BLaER1 treated with 17β-estradiol and CSF1 and Interleukin-3, amounts not matched to agents 10 nM and 100 nM (cell line): ENCODE data around the gene PDE1C.
A peak's percentile ranks its signal among the peaks of the same experiment; 100 is the strongest.

ENCODE experiments used
- H3K27ac ChIP-seq, 11 experiments: shearing (Covaris generic); formaldehyde crosslinking; 2 replicates each; pipeline ENCODE4 v1.8.1; 2022
- H3K27me3 ChIP-seq, 11 experiments: shearing (Covaris generic); formaldehyde crosslinking; 2 replicates each; pipeline ENCODE4 v1.8.1; 2022
- H3K36me3 ChIP-seq, 11 experiments: shearing (Covaris generic); formaldehyde crosslinking; 2 replicates each; pipeline ENCODE4 v1.8.1; 2022
- H3K4me1 ChIP-seq, 10 experiments: shearing (Covaris generic); formaldehyde crosslinking; 2 replicates each; pipeline ENCODE4 v1.8.1; 2022
- H3K4me2 ChIP-seq, 11 experiments: shearing (Covaris generic); formaldehyde crosslinking; 2 replicates each; pipeline ENCODE4 v1.8.1; 2022
- H3K4me3 ChIP-seq, 10 experiments: shearing (Covaris generic); formaldehyde crosslinking; 2 replicates each; pipeline ENCODE4 v1.8.1; 2022
- H3K9ac ChIP-seq, 11 experiments: shearing (Covaris generic); formaldehyde crosslinking; 2 replicates each; pipeline ENCODE4 v1.8.1; 2022
- H3K9me3 ChIP-seq, 11 experiments: shearing (Covaris generic); formaldehyde crosslinking; replicated peaks in 1 of 11; 2 replicates each; pipeline ENCODE4 v1.8.1; 2022
- H4K20me1 ChIP-seq, 11 experiments: shearing (Covaris generic); formaldehyde crosslinking; 2 replicates each; pipeline ENCODE4 v1.8.1; 2022
- Cebpa-rat ChIP-seq, 11 experiments: shearing (Covaris generic); IDR thresholded peaks; 2 replicates each; pipeline ENCODE4 v1.8.1; 2022

Gene PDE1C

DNA sequence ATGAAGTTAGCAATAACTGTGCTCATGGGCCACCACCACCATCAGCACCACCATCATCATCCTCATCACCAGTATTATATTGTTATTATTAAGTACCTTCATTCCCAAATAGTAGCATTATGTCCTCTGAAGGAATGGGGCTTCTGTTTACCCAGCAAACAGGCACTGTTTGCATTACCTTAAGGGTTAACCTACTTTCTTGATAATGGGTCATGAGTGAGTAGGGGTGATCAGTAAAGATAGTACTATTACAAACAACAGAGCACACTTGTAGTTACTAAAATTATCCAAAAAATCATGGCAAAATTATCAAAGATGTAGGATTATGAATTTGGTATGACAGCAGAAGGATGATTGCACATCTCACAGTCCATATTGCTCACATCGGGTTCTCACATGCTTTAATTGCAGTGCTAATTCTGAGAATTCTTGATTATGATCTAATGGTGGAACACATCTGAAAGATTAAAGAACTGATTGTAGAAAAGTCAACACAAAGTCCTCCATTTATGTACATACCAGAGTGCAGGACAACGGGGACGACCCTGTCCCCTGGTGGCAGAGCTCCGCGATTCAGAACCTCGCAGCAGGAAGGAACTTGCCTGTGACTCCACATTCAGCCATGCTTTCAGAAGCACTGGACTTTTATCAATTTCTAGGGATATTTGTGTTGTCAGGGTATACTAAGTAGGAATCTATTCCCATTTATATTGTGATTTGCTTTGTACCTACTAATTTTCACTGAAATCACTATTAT, 31.0 kb downstream of the PDE1C start:
- Histone ChIP-seq H3K4me3 (no peak overlapping the region), H3K4me1 (peaks cover 0 to 30% (median 19%) of the 10 kb centered on the region in 10 experiments; a peak in 15 of 20 replicates), H3K9ac (no peak overlapping the region), H4K20me1 (no peaks in the 10 kb centered on the region), H3K4me2 (no peak overlapping the region), H3K27me3 (no peaks in the 10 kb centered on the region), H3K9me3 (no peaks in the 10 kb centered on the region; a peak in 1 of 22 replicates), H3K27ac (no peak overlapping the region), H3K36me3 (no peaks in the 10 kb centered on the region)
- no peak for TF ChIP-seq Cebpa-rat (IDR thresholded peaks at IDR 0.05)

DNA sequence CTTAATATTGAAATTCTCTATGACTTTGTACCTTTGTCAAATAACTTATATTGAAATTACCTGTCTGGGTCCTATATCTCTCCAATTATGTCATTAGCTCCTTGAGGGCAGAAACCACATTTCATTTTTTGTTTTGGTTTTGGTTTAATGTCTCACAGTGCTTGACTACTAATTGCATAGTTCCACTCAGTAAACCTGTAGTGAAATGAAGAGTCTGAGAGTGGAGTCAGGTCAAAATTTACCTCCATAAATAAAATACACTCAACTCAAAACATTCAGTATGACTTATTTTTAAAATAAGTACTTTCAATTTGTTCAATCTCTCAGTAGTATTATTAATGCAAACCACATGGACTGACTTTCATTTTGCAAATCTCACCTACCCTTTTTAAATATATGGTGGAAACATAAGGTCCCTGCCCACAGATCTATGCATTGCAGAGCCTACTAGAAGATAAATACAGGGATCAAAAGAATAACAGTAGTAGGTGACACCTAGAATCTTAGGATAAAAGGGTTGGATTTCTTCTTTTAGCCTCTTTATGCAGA, 32.5 kb downstream of the PDE1C start:
- Histone ChIP-seq H3K36me3 (no peaks in the 10 kb centered on the region), H3K27ac (no peak overlapping the region), H3K4me1 (peaks cover 0 to 28% (median 17%) of the 10 kb centered on the region in 10 experiments; a peak in 15 of 20 replicates), H3K9ac (no peak overlapping the region), H3K4me3 (no peak overlapping the region), H3K9me3 (no peaks in the 10 kb centered on the region; a peak in 1 of 22 replicates), H4K20me1 (no peaks in the 10 kb centered on the region), H3K27me3 (no peaks in the 10 kb centered on the region), H3K4me2 (no peak overlapping the region)
- TF ChIP-seq Cebpa-rat (IDR thresholded peaks at IDR 0.05), result no peak

DNA sequence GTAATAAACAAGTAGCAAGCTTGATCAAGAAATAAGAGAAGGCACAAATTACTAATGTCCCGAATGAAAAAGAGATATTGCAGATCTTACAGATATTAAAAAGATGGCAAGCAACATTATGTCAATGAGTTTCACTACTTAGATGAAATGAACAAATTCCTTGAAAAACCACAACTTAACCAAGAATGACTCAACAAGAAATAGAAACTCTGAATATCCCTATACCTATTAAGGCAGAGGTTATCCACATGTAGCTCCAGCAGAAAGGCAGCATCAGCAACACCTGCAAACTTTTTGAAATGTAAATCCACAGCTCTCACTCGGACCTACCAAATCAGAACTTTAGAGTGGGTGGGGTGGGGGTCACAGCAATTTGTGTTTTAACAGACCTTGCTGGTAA, 33.6 kb downstream of the PDE1C start:
- H3K27ac ChIP-seq, result no peak overlapping the region
- TF ChIP-seq Cebpa-rat (IDR thresholded peaks at IDR 0.05), result no peak
- H3K9me3 ChIP-seq, result no peaks in the 10 kb centered on the region; a peak in 1 of 22 replicates
- no peaks in the 10 kb centered on the region for H3K36me3 ChIP-seq
- no peak overlapping the region for H3K9ac ChIP-seq
- H3K4me3 ChIP-seq, result no peak overlapping the region
- no peaks in the 10 kb centered on the region for H4K20me1 ChIP-seq
- H3K27me3 ChIP-seq, result no peaks in the 10 kb centered on the region
- peaks cover 3 to 34% (median 7%) of the 10 kb centered on the region in 10 experiments; a peak in 17 of 20 replicates for H3K4me1 ChIP-seq
- H3K4me2 ChIP-seq, result peak overlapping the region in 3 of 11 experiments; percentile 43 to 60 (median 48); a peak in 4 of 22 replicates

DNA sequence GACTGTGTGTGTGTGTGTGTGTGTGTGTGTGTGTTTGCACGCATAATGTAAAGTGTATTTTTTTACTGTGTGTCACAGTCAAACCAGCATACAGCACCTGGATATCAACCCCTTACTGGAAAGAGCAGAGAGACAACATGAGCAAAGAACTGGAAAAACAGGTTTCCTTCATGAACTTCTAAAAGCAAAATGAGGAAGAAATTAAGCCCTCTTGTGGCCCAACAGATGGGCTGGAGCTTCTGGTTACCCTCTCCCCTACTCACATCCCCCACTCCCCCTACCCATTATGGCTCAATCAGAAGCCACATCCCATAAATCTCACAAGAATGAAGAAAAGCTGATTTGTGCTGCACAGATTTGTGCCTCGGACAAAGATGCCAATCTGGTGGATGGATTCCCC, 36.2 kb downstream of the PDE1C start:
- Histone ChIP-seq H3K4me2 (no peak overlapping the region), H3K9me3 (no peaks in the 10 kb centered on the region), H3K36me3 (no peaks in the 10 kb centered on the region), H4K20me1 (no peaks in the 10 kb centered on the region), H3K4me3 (no peak overlapping the region), H3K4me1 (peaks cover 0 to 43% (median 4%) of the 10 kb centered on the region in 10 experiments; a peak in 8 of 20 replicates), H3K9ac (no peak overlapping the region), H3K27me3 (no peaks in the 10 kb centered on the region), H3K27ac (no peak overlapping the region)
- TF ChIP-seq Cebpa-rat (IDR thresholded peaks at IDR 0.05), result no peak

DNA sequence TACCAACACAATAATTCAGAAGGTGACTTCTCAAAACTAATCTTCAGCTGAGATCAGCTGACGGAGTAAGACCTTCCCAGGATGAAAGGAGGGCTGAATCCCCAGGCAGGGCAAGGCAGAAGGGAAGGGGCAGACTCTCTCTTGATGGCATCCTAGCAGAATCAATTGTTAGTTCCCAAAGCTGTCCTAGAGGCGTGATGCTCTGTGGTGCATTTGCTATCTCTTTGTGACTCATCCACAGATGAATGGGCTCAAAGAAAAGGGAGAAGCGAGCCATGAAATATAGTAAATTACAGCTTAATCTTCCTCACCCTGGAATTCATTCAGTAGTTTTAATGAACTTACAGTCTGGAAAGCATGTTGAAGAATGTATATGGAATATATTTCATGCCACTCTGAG, 37.2 kb downstream of the PDE1C start:
- Histone ChIP-seq H3K27me3 (no peaks in the 10 kb centered on the region), H4K20me1 (no peaks in the 10 kb centered on the region), H3K9ac (no peak overlapping the region), H3K4me1 (peaks cover 0 to 47% (median 4%) of the 10 kb centered on the region in 10 experiments; a peak in 8 of 20 replicates), H3K4me2 (peak overlapping the region in 1 of 11 experiments; percentile 11; a peak in 1 of 22 replicates), H3K36me3 (no peaks in the 10 kb centered on the region), H3K27ac (no peak overlapping the region), H3K4me3 (no peak overlapping the region), H3K9me3 (no peaks in the 10 kb centered on the region)
- TF ChIP-seq Cebpa-rat (IDR thresholded peaks at IDR 0.05), result no peak

DNA sequence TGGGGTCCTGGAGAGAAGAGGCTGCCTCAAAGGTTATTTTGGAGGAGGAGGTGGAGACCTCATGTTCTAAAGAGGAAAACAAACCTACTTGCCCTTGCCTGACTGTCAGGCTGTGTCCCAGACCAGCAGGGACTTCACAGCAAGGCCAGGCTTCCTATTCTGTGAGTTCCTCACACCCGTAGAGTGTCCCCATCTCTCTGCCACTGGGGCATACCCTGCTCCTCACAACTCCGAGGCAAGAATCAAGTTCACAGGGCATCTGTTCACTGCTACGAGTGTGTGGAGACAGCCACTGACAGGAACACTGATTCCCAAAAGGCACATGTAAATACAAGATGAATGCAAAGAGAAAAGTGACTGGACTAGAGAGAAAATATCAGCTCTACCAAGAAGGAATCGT, 38.0 kb downstream of the PDE1C start:
- TF ChIP-seq Cebpa-rat (IDR thresholded peaks at IDR 0.05), result no peak

DNA sequence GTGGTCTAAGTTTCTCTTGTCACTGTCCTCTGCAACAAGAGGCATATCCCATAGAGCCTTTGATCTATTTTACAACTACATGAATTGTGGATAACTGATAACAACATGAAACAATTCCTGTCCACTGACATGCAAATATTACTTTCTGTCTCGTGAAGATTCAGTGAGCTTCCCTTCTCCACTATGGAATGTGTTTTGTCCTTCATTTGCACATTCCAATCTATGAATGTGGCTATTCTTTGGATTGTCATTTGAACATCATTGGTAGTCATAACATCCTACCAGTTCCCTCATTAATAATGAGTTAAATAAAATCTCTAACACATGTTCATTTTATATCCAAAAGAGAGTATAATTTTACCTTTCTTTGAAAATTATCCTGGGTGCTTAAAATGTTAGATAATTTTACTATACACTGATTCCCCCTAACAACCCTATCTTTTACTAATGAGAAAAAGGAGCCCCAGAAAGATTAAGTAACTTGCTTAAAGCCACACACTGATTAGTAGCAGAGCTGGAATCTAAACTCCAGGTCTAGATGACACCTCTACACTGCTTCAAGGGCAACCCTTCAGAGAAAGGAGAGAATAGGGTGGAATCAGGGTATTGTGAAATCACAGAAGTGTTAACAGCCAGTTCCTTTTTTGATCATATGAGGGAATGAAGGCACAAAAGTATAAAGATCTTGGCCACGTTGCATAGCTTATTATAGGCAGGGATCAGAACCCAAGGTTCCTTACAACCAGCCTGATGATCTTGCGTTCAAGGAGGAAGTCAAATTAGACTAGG, 39.1 kb downstream of the PDE1C start:
- peaks cover 0 to 36% (median 4%) of the 10 kb centered on the region in 10 experiments; a peak in 8 of 20 replicates for H3K4me1 ChIP-seq
- peak overlapping the region in 2 of 11 experiments; percentile 15 to 27; a peak in 3 of 22 replicates for H3K27ac ChIP-seq
- H3K4me2 ChIP-seq, result peak overlapping the region in 5 of 11 experiments; percentile 32 to 78 (median 67); a peak in 9 of 22 replicates
- H4K20me1 ChIP-seq, result no peaks in the 10 kb centered on the region
- no peaks in the 10 kb centered on the region for H3K27me3 ChIP-seq
- H3K9ac ChIP-seq, result no peak overlapping the region
- peak in 5 of 11 experiments; percentile 20 to 71 (median 52); a peak in 5 of 22 replicates for TF ChIP-seq Cebpa-rat (IDR thresholded peaks at IDR 0.05)
- no peak overlapping the region for H3K4me3 ChIP-seq
- H3K36me3 ChIP-seq, result no peaks in the 10 kb centered on the region
- H3K9me3 ChIP-seq, result no peaks in the 10 kb centered on the region

More for the DNA sequence above, 38.0 kb downstream of the PDE1C start:
- Histone ChIP-seq H3K36me3 (no peaks in the 10 kb centered on the region), H3K4me1 (peaks cover 0 to 47% (median 4%) of the 10 kb centered on the region in 10 experiments; a peak in 8 of 20 replicates), H3K9me3 (no peaks in the 10 kb centered on the region), H3K27ac (no peak overlapping the region), H3K4me3 (no peak overlapping the region), H3K9ac (no peak overlapping the region), H3K27me3 (no peaks in the 10 kb centered on the region), H4K20me1 (no peaks in the 10 kb centered on the region), H3K4me2 (peak overlapping the region in 4 of 11 experiments; percentile 43 to 78 (median 68); a peak in 6 of 22 replicates)

DNA sequence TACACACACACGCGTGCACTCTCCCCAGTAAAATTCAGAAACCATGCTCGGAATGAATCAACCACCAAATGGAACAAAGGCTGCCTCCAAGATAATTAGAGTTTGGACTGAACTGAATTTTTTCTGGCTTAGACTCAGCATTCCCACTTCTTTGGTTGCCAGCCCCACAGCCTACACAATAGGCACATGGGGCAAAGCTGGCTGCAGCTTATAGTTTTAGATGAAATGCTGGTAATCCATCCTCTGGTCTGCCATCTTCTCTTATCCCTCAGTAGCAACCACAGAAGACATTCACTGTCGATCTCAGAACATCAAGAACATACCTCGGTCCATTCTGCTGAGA, 44.2 kb downstream of the PDE1C start:
- no peak for TF ChIP-seq Cebpa-rat (IDR thresholded peaks at IDR 0.05)
- Histone ChIP-seq H3K9me3 (no peaks in the 10 kb centered on the region), H3K4me2 (no peak overlapping the region), H3K9ac (no peak overlapping the region), H4K20me1 (no peaks in the 10 kb centered on the region), H3K27ac (no peak overlapping the region), H3K4me3 (no peak overlapping the region), H3K27me3 (no peaks in the 10 kb centered on the region), H3K4me1 (peaks cover 0 to 8% (median 0%) of the 10 kb centered on the region in 10 experiments; a peak in 6 of 20 replicates), H3K36me3 (no peaks in the 10 kb centered on the region)
